DMS53 treated with DMSO at 0.1 percent for 48 hours (cell line): ENCODE data around the gene RRP1.

ENCODE experiments used
- DNase-seq: peaks from one replicate; lab custom pipeline; 2025; ENCODE audit not compliant: unreplicated experiment; lab: John Stamatoyannopoulos, UW

Gene RRP1

GRCh38 chr21:43789276-43790009, at the start of gene RRP1:
Gene RRP1, plus strand, starts transcription at chr21:43789577. Its CDS starts 53 bp downstream, at chr21:43789630.
- DNase-seq: peak; percentile 57

GRCh38 chr21:43739621-43740435, 49.5 kb upstream of the RRP1 start:
- no peak for DNase-seq

- DNase-seq: peak; percentile 69
These were observed 48.8 kb upstream of the RRP1 start for GRCh38 chr21:43740497-43741156.

GRCh38 chr21:43741423-43742096, 47.8 kb upstream of the RRP1 start:
- no peak for DNase-seq

- no peak for DNase-seq
These were observed 45.4 kb upstream of the RRP1 start for GRCh38 chr21:43743947-43744346.

- no peak for DNase-seq
These were observed 44.7 kb upstream of the RRP1 start for GRCh38 chr21:43744725-43745124.

- DNase-seq: no peak
These were observed 43.4 kb upstream of the RRP1 start for GRCh38 chr21:43745772-43746517.

- no peak for DNase-seq
These were observed 40.8 kb upstream of the RRP1 start for GRCh38 chr21:43748622-43749021.

- no peak for DNase-seq
These were observed 39.6 kb upstream of the RRP1 start for GRCh38 chr21:43749651-43750262.

GRCh38 chr21:43750339-43751033, 38.9 kb upstream of the RRP1 start:
- DNase-seq: no peak

- no peak for DNase-seq
These were observed 37.3 kb upstream of the RRP1 start for GRCh38 chr21:43751955-43752591.

GRCh38 chr21:43752758-43753438, 36.5 kb upstream of the RRP1 start:
- DNase-seq: no peak

GRCh38 chr21:43753439-43753799, 36.0 kb upstream of the RRP1 start:
- DNase-seq: no peak

- DNase-seq: no peak
These were observed 34.2 kb upstream of the RRP1 start for GRCh38 chr21:43754948-43755781.

GRCh38 chr21:43755820-43756594, 33.4 kb upstream of the RRP1 start:
- no peak for DNase-seq

GRCh38 chr21:43757601-43758000, 31.8 kb upstream of the RRP1 start:
- DNase-seq: no peak

- DNase-seq: no peak
These were observed 31.2 kb upstream of the RRP1 start for GRCh38 chr21:43758111-43758641.
